Measurements from ENCODE around the gene PLA2G5.
"Not testable (repeated sequence)": the region's sequence is repeated elsewhere in the genome, so short reads cannot be mapped to it uniquely, and the experiment has no call there.

PLA2G5 gene

GRCh38 chr1:20069874-20070273 lies at the start of gene PLA2G5:
TSS of gene PLA2G5 (plus strand) at chr1:20070194. CDS start at chr1:20084831, 14,637 bp downstream.
- no peak for DNase-seq

GRCh38 chr1:20028125-20028524 lies 41.9 kb upstream of the PLA2G5 start:
- DNase-seq = no peak

- DNase-seq = no peak
Measured at GRCh38 chr1:20028726-20029125, 41.3 kb upstream of the PLA2G5 start.

GRCh38 chr1:20029178-20029912 lies 40.6 kb upstream of the PLA2G5 start:
- no peak for DNase-seq

- not testable (repeated sequence) for DNase-seq
Measured at GRCh38 chr1:20030436-20031151, 39.4 kb upstream of the PLA2G5 start.

GRCh38 chr1:20031161-20031560 lies 38.8 kb upstream of the PLA2G5 start:
- DNase-seq = no peak

- DNase-seq = no peak
Measured at GRCh38 chr1:20031836-20032235, 38.2 kb upstream of the PLA2G5 start.

GRCh38 chr1:20032425-20032824 lies 37.6 kb upstream of the PLA2G5 start:
- no peak for DNase-seq

GRCh38 chr1:20033420-20033819 lies 36.6 kb upstream of the PLA2G5 start:
- DNase-seq = no peak

- no peak for DNase-seq
Measured at GRCh38 chr1:20035114-20035513, 34.9 kb upstream of the PLA2G5 start.

GRCh38 chr1:20037877-20038276 lies 32.1 kb upstream of the PLA2G5 start:
- DNase-seq = no peak

GRCh38 chr1:20047096-20047495 lies 22.9 kb upstream of the PLA2G5 start:
- DNase-seq = no peak

- no peak for DNase-seq
Measured at GRCh38 chr1:20048563-20048962, 21.4 kb upstream of the PLA2G5 start.

GRCh38 chr1:20049056-20049798 lies 20.8 kb upstream of the PLA2G5 start:
- DNase-seq = not testable (repeated sequence)

- DNase-seq = no peak
Measured at GRCh38 chr1:20051218-20051829, 18.7 kb upstream of the PLA2G5 start.

- DNase-seq = no peak
Measured at GRCh38 chr1:20052386-20052785, 17.6 kb upstream of the PLA2G5 start.

- no peak for DNase-seq
Measured at GRCh38 chr1:20057886-20058420, 12.0 kb upstream of the PLA2G5 start.

GRCh38 chr1:20058531-20058930 lies 11.5 kb upstream of the PLA2G5 start:
- DNase-seq = no peak

- no peak for DNase-seq
Measured at GRCh38 chr1:20059847-20060246, 10.1 kb upstream of the PLA2G5 start.

GRCh38 chr1:20060791-20061190 lies 9.2 kb upstream of the PLA2G5 start:
- DNase-seq = not testable (repeated sequence)

- no peak for DNase-seq
Measured at GRCh38 chr1:20061866-20062265, 8.1 kb upstream of the PLA2G5 start.

GRCh38 chr1:20063861-20064292 lies 6.1 kb upstream of the PLA2G5 start:
- no peak for DNase-seq

- no peak for DNase-seq
Measured at GRCh38 chr1:20068722-20069121, 1.3 kb upstream of the PLA2G5 start.
